ENCODE results near the gene ADPRHL1. TPM values are rescaled to one million over a fixed set of nuclear protein-coding genes. Genes with fewer than 3 reads are reported as not detected.
A peak's percentile ranks its signal among the peaks of the same experiment; 100 is the strongest.

Gene ADPRHL1
- total RNA-seq, 1 experiment from 2014 or later: 1.5 TPM

DNA sequence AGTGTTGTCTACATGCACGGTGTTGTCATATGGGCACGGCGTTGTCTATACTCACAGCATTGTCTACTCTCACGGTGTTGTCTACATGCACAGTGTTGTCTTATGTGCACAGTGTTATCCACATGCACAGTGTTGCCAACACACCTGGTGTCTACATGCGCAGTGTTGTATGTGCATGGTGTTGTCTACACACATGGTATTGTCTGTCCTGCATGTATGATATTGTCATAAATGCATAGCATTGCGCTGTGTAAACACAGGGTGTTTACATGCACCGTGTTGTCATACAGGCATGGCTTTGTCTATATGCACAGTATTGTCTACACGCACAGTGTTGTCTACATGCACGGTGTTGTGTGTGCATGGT is 6.8 kb downstream of the ADPRHL1 start:
- peaks cover 5% of the 10 kb centered on the region for H3K36me3 Mint-ChIP-seq
- peaks cover 5% of the 10 kb centered on the region; the same call in 1 of the 2 replicates for H3K4me1 Mint-ChIP-seq
- TF ChIP-seq ZNF121 (CRISPR knock-in tag; IDR thresholded peaks at IDR 0.05): no peak
- TF ChIP-seq ZNF232 (CRISPR knock-in tag; IDR thresholded peaks at IDR 0.05): no peak
- no peak for TF ChIP-seq JAZF1 (CRISPR knock-in tag; IDR thresholded peaks at IDR 0.05)
- TF ChIP-seq NFE2L1 (CRISPR knock-in tag; IDR thresholded peaks at IDR 0.05): no peak
- TF ChIP-seq IRF1 (CRISPR knock-in tag; IDR thresholded peaks at IDR 0.05): no peak
- ChIA-PET CTCF (interaction anchor here (0.7 kb wide), 1 partner anchor 515 kb away, joined by 3 read pairs; no protein-coding TSS in a partner anchor), POLR2A (no interaction called here)
- no peak overlapping the region for H3K4me3 Mint-ChIP-seq
- no peak for ATAC-seq
- H3K9me3 Mint-ChIP-seq: peaks cover 13% of the 10 kb centered on the region; the same call in 1 of the 2 replicates
- H3K27me3 Mint-ChIP-seq (ENCODE audit: low read depth): no peaks in the 10 kb centered on the region
- DNase-seq (ENCODE audit: low spot score): no peak
- H3K27ac Mint-ChIP-seq: no peak overlapping the region

DNA sequence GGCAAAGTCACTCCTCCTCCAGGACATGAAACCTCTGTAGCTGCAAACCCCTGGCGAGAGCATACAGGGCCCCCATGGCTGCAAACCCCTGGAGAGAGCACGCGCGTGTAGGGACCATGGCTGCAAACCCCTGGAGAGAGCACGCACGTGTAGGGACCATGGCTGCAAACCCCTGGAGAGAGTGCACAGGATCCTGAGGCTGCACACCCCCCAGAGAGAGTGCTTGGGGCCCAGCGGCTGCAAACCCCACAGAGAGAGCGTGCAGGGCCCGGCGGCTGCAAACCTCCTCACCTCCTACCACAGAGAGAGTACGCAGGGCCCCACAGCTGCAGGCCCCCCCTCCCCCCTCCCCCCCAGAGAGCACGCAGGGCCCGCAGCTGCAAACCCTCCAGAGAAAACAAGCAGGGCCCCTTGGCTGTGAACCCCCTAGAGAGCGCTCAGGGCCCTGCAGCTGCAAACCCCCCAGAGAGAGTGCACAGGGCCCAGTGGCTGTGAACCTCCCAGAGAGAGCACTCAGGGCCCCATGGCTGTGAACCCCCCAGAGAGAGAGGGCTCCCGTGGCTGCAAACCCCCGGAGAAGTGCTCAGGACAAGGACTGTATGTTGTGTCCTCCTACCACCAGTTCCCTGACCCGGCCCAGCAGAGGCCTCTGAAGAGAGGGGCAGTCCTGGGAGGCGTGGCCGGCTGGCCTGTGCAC is 7.3 kb downstream of the ADPRHL1 start:
- H3K36me3 Mint-ChIP-seq: peaks cover 5% of the 10 kb centered on the region
- TF ChIP-seq PRRX2 (CRISPR knock-in tag; IDR thresholded peaks at IDR 0.05) (no peak), ZNF416 (CRISPR knock-in tag; IDR thresholded peaks at IDR 0.05) (no peak), KAT7 (CRISPR knock-in tag; IDR thresholded peaks at IDR 0.05; ENCODE audit: borderline replicate concordance) (no peak), HMGA2 (CRISPR knock-in tag; IDR thresholded peaks at IDR 0.05) (no peak), ZNF396 (CRISPR knock-in tag; IDR thresholded peaks at IDR 0.05; ENCODE audit: borderline replicate concordance) (no peak), ZBTB21 (CRISPR knock-in tag; IDR thresholded peaks at IDR 0.05; ENCODE audit: borderline replicate concordance) (no peak)
- TF ChIP-seq, protein P1, sequence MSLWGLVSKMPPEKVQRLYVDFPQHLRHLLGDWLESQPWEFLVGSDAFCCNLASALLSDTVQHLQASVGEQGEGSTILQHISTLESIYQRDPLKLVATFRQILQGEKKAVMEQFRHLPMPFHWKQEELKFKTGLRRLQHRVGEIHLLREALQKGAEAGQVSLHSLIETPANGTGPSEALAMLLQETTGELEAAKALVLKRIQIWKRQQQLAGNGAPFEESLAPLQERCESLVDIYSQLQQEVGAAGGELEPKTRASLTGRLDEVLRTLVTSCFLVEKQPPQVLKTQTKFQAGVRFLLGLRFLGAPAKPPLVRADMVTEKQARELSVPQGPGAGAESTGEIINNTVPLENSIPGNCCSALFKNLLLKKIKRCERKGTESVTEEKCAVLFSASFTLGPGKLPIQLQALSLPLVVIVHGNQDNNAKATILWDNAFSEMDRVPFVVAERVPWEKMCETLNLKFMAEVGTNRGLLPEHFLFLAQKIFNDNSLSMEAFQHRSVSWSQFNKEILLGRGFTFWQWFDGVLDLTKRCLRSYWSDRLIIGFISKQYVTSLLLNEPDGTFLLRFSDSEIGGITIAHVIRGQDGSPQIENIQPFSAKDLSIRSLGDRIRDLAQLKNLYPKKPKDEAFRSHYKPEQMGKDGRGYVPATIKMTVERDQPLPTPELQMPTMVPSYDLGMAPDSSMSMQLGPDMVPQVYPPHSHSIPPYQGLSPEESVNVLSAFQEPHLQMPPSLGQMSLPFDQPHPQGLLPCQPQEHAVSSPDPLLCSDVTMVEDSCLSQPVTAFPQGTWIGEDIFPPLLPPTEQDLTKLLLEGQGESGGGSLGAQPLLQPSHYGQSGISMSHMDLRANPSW (CRISPR knock-in tag; conservative IDR thresholded peaks at IDR 0.05; ENCODE audit: low read depth): no peak
- TF ChIP-seq, protein P2, sequence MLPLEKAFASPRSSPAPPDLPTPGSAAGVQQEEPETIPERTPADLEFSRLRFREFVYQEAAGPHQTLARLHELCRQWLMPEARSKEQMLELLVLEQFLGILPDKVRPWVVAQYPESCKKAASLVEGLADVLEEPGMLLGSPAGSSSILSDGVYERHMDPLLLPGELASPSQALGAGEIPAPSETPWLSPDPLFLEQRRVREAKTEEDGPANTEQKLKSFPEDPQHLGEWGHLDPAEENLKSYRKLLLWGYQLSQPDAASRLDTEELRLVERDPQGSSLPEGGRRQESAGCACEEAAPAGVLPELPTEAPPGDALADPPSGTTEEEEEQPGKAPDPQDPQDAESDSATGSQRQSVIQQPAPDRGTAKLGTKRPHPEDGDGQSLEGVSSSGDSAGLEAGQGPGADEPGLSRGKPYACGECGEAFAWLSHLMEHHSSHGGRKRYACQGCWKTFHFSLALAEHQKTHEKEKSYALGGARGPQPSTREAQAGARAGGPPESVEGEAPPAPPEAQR (CRISPR knock-in tag; IDR thresholded peaks at IDR 0.05): no peak
- TF ChIP-seq, protein P3, sequence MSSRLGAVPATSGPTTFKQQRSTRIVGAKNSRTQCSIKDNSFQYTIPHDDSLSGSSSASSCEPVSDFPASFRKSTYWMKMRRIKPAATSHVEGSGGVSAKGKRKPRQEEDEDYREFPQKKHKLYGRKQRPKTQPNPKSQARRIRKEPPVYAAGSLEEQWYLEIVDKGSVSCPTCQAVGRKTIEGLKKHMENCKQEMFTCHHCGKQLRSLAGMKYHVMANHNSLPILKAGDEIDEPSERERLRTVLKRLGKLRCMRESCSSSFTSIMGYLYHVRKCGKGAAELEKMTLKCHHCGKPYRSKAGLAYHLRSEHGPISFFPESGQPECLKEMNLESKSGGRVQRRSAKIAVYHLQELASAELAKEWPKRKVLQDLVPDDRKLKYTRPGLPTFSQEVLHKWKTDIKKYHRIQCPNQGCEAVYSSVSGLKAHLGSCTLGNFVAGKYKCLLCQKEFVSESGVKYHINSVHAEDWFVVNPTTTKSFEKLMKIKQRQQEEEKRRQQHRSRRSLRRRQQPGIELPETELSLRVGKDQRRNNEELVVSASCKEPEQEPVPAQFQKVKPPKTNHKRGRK (CRISPR knock-in tag; IDR thresholded peaks at IDR 0.05; ENCODE audit: borderline replicate concordance): no peak
- no peak overlapping the region for H3K4me3 Mint-ChIP-seq
- no peak for DNase-seq (ENCODE audit: low spot score)
- no peak overlapping the region for H3K27ac Mint-ChIP-seq
- H3K27me3 Mint-ChIP-seq (ENCODE audit: low read depth): no peaks in the 10 kb centered on the region
- CTCF ChIA-PET: interaction anchor here (0.7 kb wide), 1 partner anchor 514 kb away, joined by 3 read pairs; no protein-coding TSS in a partner anchor
- peaks cover 13% of the 10 kb centered on the region; the same call in 1 of the 2 replicates for H3K9me3 Mint-ChIP-seq
- POLR2A ChIA-PET: no interaction called here
- peaks cover 5% of the 10 kb centered on the region; the same call in 1 of the 2 replicates for H3K4me1 Mint-ChIP-seq
- no peak for ATAC-seq

DNA sequence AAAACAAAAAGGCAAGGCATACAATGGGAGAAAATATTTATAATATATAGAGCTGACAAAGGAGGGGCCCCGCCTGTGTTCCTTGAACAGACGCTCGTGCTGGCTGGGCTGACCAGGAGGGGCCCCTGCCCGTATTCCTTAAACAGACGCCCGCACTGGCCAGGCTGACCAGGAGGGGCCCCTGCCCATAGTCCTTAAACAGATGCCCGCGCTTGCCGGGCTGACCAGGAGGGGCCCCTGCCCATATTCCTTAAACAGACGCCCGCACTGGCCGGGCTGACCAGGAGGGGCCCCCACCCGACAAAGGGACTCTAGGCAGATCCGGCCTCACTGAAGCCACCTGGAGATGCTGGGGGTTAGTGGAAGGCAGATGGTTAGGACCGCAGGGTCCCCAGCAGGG is 9.3 kb downstream of the ADPRHL1 start:
- DNase-seq (ENCODE audit: low spot score): no peak
- Mint-ChIP-seq H3K4me3 (no peak overlapping the region), H3K4me1 (peaks cover 5% of the 10 kb centered on the region; the same call in 1 of the 2 replicates), H3K9me3 (peaks cover 13% of the 10 kb centered on the region; the same call in 1 of the 2 replicates), H3K27ac (peak overlapping the region; percentile 45; the same call in 1 of the 2 replicates), H3K36me3 (peaks cover 5% of the 10 kb centered on the region), H3K27me3 (ENCODE audit: low read depth) (no peaks in the 10 kb centered on the region)
- ATAC-seq: no peak
- ChIA-PET POLR2A (no interaction called here), CTCF (interaction anchor here (1.3 to 1.6 kb wide), 2 partner anchors 45 to 118 kb away, joined by 3 to 4 read pairs; no protein-coding TSS in a partner anchor)
- TF ChIP-seq ZNF317 (CRISPR knock-in tag; IDR thresholded peaks at IDR 0.05; ENCODE audit: borderline replicate concordance, low read depth) (no peak), FOXK1 (CRISPR knock-in tag; IDR thresholded peaks at IDR 0.05) (no peak), OVOL2 (CRISPR knock-in tag; IDR thresholded peaks at IDR 0.05; ENCODE audit: borderline replicate concordance) (no peak), CREB1 (CRISPR knock-in tag; IDR thresholded peaks at IDR 0.05) (no peak), CREM (CRISPR knock-in tag; IDR thresholded peaks at IDR 0.05) (no peak)
- TF ChIP-seq, protein P4, sequence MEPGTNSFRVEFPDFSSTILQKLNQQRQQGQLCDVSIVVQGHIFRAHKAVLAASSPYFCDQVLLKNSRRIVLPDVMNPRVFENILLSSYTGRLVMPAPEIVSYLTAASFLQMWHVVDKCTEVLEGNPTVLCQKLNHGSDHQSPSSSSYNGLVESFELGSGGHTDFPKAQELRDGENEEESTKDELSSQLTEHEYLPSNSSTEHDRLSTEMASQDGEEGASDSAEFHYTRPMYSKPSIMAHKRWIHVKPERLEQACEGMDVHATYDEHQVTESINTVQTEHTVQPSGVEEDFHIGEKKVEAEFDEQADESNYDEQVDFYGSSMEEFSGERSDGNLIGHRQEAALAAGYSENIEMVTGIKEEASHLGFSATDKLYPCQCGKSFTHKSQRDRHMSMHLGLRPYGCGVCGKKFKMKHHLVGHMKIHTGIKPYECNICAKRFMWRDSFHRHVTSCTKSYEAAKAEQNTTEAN (CRISPR knock-in tag; IDR thresholded peaks at IDR 0.05): no peak
